GM12875 (cell line): ENCODE data around the gene ANTXRL.

Source experiments
- H3K4me3 ChIP-seq: one replicate; pipeline ENCODE4 v1.5.1; 2011; ENCODE audit warnings: low read depth, low read length, control low read depth
- CTCF ChIP-seq: IDR thresholded peaks from 2 replicates; pipeline ENCODE4 v1.5.1; 2011; ENCODE audit warnings: low read depth, mild to moderate bottlenecking, control low read depth, inconsistent platforms, low read length, moderate library complexity, borderline replicate concordance; ENCODE audit not compliant: insufficient read depth

The ANTXRL gene

DNA sequence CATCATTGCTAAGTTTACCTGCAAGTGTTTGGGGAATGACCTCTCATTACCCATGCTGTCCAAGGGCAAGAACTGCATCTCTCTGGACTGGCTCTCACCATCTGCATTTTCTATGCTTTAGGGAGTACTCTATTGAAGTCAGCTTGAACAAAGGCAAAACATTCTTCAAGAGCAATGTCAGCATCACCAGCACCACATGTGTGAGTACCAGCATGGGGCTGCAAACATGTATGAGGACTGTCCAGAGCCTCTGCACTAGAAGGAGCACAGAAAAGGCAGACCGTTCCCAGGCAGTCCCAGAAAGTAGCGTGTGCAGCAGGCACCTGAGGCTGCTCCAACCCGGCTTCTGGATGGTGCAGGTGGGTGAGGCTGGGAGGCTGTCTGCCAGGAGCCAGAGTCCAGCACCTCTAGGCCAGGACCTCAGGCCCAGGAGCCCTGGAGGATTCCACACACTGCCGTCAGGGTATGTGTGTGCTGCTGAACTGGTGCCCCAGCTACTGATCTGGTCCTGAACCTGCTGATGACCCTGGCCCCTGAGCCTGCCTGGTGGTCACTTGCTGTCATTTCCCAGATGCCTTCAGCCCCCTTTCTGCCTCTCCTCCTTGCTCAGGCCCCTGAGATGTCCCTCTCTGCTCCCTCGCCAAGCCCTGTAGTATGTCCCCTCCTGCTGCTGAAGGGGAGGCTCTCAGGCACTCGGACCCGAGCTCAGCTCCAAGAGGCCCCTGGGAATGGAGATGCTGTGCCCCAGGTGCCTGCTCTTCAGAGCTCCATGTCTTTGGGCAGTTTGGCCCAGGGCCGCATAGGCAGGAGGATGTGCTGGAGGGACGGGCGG is 20.7 kb downstream of the ANTXRL start:
- no peak for TF ChIP-seq CTCF
- H3K4me3 ChIP-seq, result no peak overlapping the region

DNA sequence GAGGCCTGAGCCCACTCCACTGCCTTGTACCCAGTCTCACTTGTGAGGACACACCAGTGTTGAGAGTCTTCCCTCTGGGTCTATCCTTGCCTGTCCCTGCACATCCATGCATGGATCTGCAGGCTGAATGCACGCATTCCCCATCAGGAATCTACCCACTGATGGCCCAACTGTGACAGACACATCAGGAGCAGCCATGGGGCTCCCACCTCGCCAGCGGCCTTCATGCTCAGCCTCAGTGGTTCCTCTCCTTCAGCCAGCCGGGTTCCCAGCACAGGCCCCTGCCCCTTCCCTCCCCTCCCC is 21.3 kb downstream of the ANTXRL start:
- no peak overlapping the region for H3K4me3 ChIP-seq
- TF ChIP-seq CTCF, result no peak

DNA sequence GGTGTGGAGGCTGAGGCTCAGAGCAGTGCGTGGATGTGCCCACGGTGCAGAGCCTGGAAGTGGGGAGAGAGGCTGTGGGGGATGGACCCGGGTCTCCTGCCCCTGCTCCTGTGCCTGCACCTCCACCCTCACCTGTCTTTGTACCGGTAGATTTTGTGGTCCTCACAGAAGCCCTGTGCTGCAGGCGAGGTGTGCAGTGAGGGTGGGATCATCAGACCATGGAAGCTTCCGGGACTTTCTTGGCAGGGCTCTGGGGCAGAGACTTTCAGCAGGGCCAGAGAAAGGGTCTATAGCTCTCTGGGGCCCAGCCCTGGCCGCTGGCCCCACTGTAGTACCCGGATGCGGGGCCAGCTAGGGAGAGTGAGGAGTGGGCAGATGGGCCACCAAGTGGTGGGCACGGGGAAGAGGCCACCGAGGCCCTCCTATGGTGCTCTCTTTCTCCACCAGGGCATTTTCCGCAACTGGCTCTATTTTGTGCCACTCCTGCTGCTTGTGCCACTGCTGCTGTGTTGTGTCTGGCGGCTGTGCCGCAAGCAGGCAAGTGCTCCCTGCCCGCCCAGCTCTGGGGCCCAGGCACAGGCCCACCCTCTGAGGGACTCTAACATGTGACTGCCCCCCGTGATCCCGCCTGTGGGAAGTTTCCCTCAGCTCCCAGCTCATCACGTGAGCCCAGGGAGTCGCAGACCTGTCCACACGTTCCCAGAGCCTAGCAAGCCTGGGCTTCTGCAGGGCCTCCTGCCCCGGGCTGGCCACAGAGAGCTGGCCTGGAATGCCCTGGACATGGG is 22.1 kb downstream of the ANTXRL start:
- no peak overlapping the region for H3K4me3 ChIP-seq
- TF ChIP-seq CTCF, result no peak

DNA sequence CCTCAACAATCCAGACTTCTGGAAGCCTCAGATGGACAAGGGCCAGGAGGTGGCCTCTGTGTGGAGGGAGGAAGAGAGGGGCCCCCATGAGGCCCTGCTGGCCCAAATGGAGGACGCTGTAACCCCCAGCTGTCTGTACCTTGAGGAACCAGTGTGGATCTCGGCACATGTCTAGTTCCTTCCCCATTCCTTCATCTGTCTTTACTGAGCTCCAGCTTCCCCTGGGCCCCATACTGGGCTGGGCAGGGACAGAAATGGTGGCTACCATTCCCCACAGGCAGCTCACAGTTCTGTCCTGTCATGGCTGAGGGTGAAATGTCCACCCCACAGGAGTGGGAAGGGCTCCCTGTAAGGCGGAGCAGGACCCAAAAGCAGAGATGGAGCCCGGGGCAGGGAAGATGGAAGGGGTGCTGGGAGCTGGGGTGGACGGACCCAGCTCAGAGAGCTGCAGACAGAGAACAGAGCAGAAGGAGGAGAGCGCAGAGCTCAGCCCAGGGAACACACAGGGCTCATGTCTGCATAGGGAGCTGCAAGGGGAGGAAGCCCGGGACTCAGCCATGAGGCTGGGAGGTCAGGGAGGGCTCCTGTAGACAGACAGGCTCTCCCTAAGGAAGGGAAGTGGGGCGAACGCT is 22.8 kb downstream of the ANTXRL start:
- TF ChIP-seq CTCF, result no peak

DNA sequence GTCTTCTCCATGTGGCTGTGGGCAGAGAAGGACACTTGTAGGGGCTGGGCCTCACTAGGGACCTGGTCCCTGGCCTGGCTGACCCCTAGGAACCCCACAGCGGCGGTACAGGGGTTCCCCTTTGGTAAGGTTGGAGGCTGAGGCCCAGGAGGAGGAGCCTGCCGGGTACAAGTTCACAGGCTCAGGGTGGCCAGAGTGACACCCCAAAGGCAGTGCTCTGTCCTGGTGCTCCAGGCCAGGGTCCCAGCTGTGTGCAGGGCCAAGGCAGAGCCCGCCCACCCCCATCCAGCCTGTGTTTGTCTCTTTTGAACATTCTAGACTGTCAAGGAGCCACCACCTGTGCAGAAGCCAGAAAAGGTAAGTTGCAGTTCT is 23.3 kb downstream of the ANTXRL start:
- no peak overlapping the region for H3K4me3 ChIP-seq
- no peak for TF ChIP-seq CTCF

More for the DNA sequence above, 22.8 kb downstream of the ANTXRL start:
- no peak overlapping the region for H3K4me3 ChIP-seq

- H3K4me3 ChIP-seq, result no peak overlapping the region
- no peak for TF ChIP-seq CTCF
Measured at GRCh38 chr10:46310851-46311250, 24.1 kb downstream of the ANTXRL start.
